Measurements from ENCODE around the gene MATN3. TPM values are rescaled to one million over a fixed set of nuclear protein-coding genes. Genes with fewer than 3 reads are reported as not detected.

MATN3 gene
- total and polyA plus RNA-seq, 9 of the 15 experiments (the other 6 are each of a cell fraction or from before 2014, with no cell fraction given) = not detected

GRCh38 chr2:19963386-19963785 is 49.1 kb downstream of the MATN3 start:
- Histone ChIP-seq H3K36me3 (ENCODE audit: control insufficient read depth, insufficient read depth, low read length) (0 out of 3 replicates have a peak, but pooled peaks cover 3% of the 10 kb centered on the region), H3K27me3 (ENCODE audit: control insufficient read depth in 2 of 2, insufficient read depth in 2 of 2, low read length in 2 of 2) (no peaks in the 10 kb centered on the region), H3K9me3 (replicated peaks; ENCODE audit: control insufficient read depth, insufficient read depth, low read depth, low read length) (no peaks in the 10 kb centered on the region), H3K9me1 (ENCODE audit: control insufficient read depth, insufficient read depth, low read length) (no peaks in the 10 kb centered on the region), H3K27ac (ENCODE audit: extremely low read depth, low read depth, low read length) (no peak overlapping the region), H3K4me3 (no peak overlapping the region), H3K79me2 (ENCODE audit: control insufficient read depth, insufficient read depth, low read length) (no peaks in the 10 kb centered on the region), H3K4me2 (ENCODE audit: insufficient read depth, low read length) (no peak overlapping the region), H2AFZ (ENCODE audit: low read depth, low read length) (no peak overlapping the region), H3K4me1 (replicated peaks in 1 of 2; ENCODE audit: control insufficient read depth in 2 of 2, insufficient read depth in 2 of 2, low read length in 2 of 2) (no peaks in the 10 kb centered on the region), H4K20me1 (replicated peaks; ENCODE audit: control insufficient read depth, insufficient read depth, low read length) (no peaks in the 10 kb centered on the region), H3K9ac (ENCODE audit: insufficient read depth in 1 of 2, low read depth in 2 of 2, low read length in 2 of 2) (no peak overlapping the region)
- WGBS (ENCODE audit: insufficient coverage, low coverage, missing lambda C conversion rate) = 67% methylated on average over 1 of the region's 1 CpG
- ATAC-seq (no peak), FAIRE-seq (no peak), DNase-seq (ENCODE audit: extremely low read depth in 1 of 4, low spot score in 3 of 4) (no peak)
- ChIA-PET POLR2A (no interaction called here), CTCF (ENCODE audit: low intra/inter-chr PET ratio) (no interaction called here)
- no TSS peak for BruUV-seq (replicated peaks)
- in situ Hi-C loops (cut with MboI) = loop anchor here (5.0 kb wide), 1 partner anchor 139 kb away; no protein-coding TSS in a partner anchor
- TF ChIP-seq SRSF9 (IDR thresholded peaks at IDR 0.05; ENCODE audit: borderline replicate concordance, low read depth, low read length) (no peak), ZNF830 (CRISPR knock-in tag; IDR thresholded peaks at IDR 0.05) (no peak), HMGXB4 (CRISPR knock-in tag; IDR thresholded peaks at IDR 0.05) (no peak), PHF21A (IDR thresholded peaks at IDR 0.05; ENCODE audit: borderline replicate concordance, low read depth) (no peak)
- intact Hi-C loops (cut with micrococcal nuclease) = no loop called here

All from K562 (cell line).